NCI-H748 (cell line): Measurements from ENCODE around the gene NEDD9.

ENCODE experiments used
- DNase-seq: peaks from one replicate; lab custom pipeline; 2025; ENCODE audit not compliant: unreplicated experiment; lab: John Stamatoyannopoulos, UW

The NEDD9 gene

DNA sequence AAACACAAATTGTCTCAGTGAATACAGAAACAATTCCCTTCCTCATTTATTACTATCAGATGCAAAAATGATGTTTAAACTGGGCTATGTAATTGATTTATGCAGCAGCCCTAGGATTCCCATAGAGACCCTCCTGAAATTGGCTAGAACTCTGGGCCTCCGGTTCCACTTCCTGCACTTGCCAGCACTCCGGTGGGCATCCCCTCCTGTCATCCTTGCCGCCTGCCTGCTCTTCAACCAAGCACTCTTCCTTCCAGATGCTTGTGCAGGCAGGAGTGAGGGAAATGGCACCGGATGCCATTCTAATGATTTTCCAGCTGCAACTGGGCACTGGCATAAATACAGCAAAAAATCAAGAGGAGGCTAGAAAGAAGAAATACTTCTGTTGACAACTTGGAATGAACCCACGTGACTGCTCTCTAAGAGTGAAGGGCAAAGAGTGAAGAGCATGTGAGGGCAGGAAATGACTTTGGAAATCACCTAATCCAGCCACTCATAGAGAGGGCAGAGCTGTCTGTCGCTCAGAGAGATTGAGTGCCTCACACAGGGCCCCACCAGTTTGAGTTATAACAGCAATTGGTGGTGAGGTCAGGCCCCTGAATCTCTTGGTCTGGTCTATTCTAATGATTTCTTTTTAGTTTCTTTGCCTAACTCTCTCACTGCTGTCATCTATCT is 3.7 kb upstream of the NEDD9 start:
- DNase-seq: no peak

GRCh38 chr6:11235062-11235461 is 2.6 kb upstream of the NEDD9 start:
- DNase-seq: no peak

GRCh38 chr6:11233673-11234573 is 1.5 kb upstream of the NEDD9 start:
- DNase-seq: no peak

- peak; percentile 74 for DNase-seq
Observed at GRCh38 chr6:11232770-11233626, 530 bp upstream of the NEDD9 start.

GRCh38 chr6:11231564-11232192 is 790 bp downstream of the NEDD9 start:
- DNase-seq: no peak

- no peak for DNase-seq
Observed at GRCh38 chr6:11231108-11231463, 1.4 kb downstream of the NEDD9 start.

GRCh38 chr6:11230158-11231107 is 2.0 kb downstream of the NEDD9 start:
- no peak for DNase-seq

GRCh38 chr6:11229655-11230046 is 2.8 kb downstream of the NEDD9 start:
- DNase-seq: peak; percentile 23

DNA sequence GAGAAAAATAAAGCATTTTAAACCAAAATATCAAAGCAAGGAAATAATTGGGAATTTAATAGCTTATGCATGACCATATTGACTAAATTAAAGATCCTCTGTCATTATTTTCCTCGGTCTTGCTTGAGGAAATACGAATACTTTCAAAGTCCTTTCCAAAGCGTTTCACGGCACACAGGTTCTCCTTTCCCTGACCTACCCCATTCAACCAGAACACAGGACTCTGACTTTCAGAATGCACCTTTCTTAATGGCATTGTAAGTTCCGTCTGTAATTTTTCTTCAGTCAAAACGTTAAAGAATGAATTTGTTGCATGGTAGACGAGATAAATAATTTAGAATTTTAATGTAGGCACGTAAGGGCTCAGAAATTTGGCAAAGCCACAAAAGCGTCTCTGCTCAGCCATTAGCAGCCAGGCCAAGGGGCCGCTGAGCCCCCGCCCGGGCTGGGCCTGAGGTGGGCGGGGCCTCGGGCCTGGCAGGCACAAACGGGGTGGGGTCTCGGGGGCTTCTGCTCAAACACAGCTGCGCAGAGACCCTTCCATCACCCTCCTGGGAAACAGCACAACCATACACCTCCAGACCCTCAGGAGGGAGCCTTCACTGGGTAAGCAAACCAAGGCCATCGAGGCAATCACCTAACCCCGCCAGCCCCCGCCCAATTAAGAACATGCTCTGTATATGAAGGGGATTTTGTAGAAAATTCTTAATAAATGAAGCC is 3.4 kb downstream of the NEDD9 start:
- no peak for DNase-seq

DNA sequence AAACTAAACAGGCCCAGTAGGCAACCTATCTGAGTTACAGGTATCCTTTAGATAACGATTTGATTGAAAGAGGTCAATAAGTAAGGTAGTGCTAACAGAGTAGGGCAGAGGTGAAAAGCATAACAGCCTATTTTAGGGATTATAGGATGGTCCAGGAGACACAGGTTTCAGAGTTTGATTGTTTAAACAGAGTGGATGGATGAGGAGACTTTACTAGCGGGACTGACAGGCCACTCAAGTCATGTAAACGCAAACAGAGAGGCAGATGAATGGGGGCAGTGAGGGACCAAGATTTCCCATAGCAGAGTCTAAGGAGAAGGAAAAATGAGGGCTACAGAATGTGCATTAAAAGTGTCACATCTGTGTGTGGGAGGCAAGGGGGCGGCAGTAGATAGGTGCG is 4.8 kb downstream of the NEDD9 start:
- DNase-seq: no peak

- no peak for DNase-seq
Observed at GRCh38 chr6:11226005-11226404, 6.5 kb downstream of the NEDD9 start.

DNA sequence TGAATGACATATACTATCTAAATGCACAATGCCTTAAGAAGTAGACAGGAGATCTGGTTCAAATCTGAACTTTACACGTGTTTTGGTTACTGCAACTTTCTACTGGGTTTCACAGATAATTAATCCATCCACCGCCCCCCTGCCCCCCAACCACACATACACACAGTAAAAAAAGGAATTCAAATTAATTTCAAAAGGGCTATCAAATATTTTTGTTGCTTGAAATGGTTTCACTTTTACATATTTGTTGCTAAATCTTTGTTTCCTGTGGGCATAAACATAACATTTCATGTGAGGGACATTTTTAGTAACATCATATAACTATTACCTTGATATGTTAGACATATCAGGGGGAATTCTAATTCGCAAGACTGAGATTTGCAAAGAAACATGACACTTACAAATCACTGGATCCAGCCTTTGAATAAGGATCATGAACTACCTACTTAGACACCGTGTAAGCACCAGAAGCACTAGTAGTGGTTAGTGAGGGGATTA is 7.5 kb downstream of the NEDD9 start:
- DNase-seq: no peak

DNA sequence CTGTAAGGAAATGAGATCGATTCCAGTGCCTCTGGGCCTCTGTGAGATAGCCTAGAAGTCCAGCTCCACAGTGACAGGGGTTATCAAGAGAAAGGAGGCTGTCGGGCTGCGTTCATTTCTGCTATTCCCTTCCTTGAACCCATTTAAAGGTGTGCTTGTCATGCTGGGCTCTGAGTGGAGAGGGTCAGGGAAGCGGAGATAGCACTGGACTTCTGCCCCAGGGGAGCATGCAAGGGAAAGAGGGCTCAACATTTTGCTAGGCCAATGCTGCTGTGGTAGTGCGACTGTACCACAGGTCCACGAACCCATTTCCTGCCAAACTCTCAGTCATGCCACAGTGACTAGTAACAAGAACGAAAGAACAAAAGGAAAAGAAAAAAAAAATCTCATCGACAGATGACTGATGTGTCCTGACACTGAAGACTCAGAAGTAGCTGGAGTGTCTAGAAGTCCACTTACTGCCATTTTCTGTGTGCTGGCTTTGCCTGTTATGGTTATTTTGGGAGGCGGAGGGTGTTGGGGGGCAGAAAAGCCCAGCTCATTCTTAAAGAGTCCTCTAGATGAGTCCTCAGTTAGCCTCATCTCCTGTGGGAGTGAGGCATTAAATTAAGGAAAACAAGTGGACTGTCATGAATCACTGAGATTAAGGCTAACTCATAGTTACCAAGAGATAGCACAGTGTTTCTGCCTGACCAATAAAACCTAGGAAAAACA is 8.1 kb downstream of the NEDD9 start:
- no peak for DNase-seq

- no peak for DNase-seq
Observed at GRCh38 chr6:11223286-11223864, 9.1 kb downstream of the NEDD9 start.

- DNase-seq: no peak
Observed at GRCh38 chr6:11222385-11223277, 9.8 kb downstream of the NEDD9 start.

DNA sequence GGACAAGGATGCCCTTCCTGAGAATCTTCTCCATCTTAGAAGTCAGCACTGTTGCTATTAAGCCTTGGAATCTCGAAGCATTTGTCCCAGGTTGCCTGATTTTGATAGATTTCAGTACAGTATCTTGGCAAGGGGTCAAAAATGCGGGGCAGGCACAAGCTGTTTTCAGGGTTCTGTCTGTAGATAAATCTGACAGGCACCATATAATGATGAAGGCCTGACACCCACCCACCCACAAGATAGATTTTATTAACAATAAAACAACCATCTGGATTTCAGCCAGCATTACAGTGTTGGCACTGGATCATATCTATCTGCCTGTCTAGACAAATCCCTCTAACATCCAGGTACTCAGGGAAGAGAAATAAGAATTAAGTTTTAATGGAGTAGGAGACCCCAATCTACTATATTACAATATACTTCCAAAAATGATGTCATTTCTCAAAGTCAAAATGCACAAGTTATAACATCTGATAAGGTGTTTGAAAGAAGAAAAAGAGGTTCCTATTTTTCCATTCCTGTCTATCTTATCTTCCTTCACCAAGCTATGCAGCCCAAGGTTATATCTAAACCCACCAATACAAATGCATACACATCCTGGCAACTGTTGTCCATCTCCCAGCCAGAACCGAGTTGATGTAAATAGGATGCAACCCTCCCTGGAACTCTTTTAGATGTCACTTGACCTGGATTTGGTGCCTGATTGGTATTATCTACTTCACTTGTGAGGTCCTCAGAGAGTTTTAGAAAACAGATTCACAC is 10.7 kb downstream of the NEDD9 start:
- DNase-seq: no peak
